ENCODE data around the gene CEP41. TPM values are rescaled to one million over a fixed set of nuclear protein-coding genes. Genes with fewer than 3 reads are reported as not detected.

The CEP41 gene
- total and polyA plus RNA-seq, 2 donors (not counting 3 experiments of a cell fraction or from before 2014, with no cell fraction given), result 19.5 to 26.8 TPM

DNA sequence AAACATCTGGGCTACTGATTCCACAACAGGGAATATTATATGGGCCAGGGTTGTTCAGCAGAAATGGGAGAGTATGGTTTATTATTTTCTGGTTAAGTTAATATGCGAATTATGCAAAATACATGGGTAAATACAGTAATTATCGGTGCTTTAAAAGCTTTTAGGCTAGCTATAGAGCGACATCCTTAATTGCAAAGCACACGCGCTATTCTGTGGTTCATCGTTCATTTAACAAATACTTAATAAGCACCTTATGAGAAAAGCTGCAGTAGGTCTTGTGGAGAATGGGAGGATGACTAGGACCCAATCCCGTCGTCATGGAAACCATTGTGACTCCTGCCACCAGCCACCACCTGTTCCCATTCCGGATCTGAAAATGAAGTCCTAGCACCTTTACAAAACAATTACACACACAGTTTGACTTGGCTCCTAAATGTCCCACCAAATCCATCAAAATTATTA lies 623 bp upstream of the CEP41 start:
- BruUV-seq (replicated peaks), result no TSS peak
- H3K9me1 ChIP-seq (replicated peaks; ENCODE audit: control insufficient read depth, extremely low read depth, insufficient read depth, low read length), result no peaks in the 10 kb centered on the region
- H3K27ac ChIP-seq (ENCODE audit: insufficient read depth, low read depth, low read length), result peak overlapping the region; percentile 60
- peak overlapping the region; percentile 20 to 79 (median 63) for H3K4me3 ChIP-seq (replicated peaks in 1 of 3; ENCODE audit: insufficient read depth in 1 of 3, low read depth in 1 of 3, low read length in 3 of 3)
- ChIA-PET POLR2A (no interaction called here), CTCF (interaction anchor here (1.0 kb wide), 3 partner anchors 11 to 198 kb away, joined by 3 to 7 read pairs (median 3); no protein-coding TSS in a partner anchor)
- H3K9me3 ChIP-seq (replicated peaks; ENCODE audit: control insufficient read depth, insufficient read depth, low read length), result no peaks in the 10 kb centered on the region
- H2AFZ ChIP-seq (ENCODE audit: low read depth, low read length), result peak overlapping the region; percentile 96
- H3K79me2 ChIP-seq (ENCODE audit: control insufficient read depth, insufficient read depth, low read length), result peaks cover 2% of the 10 kb centered on the region
- dilution Hi-C loops (cut with MboI; ENCODE audit: extremely low pct_ligation_motif_present, low sequenced_read_pairs), result no loop called here
- DNase-seq (ENCODE audit: low read depth, low spot score) (peak; percentile 76), FAIRE-seq (no peak)
- peaks cover 12% of the 10 kb centered on the region for H3K4me1 ChIP-seq (ENCODE audit: control insufficient read depth, extremely low read depth, insufficient read depth, low read length)
- H4K20me1 ChIP-seq (replicated peaks; ENCODE audit: control insufficient read depth, extremely low read depth, insufficient read depth, low read length), result no peaks in the 10 kb centered on the region
- H3K36me3 ChIP-seq (ENCODE audit: control insufficient read depth in 2 of 2, extremely low read depth in 1 of 2, insufficient read depth in 2 of 2, low read length in 2 of 2), result no peaks in the 10 kb centered on the region
- TF ChIP-seq, protein P1, sequence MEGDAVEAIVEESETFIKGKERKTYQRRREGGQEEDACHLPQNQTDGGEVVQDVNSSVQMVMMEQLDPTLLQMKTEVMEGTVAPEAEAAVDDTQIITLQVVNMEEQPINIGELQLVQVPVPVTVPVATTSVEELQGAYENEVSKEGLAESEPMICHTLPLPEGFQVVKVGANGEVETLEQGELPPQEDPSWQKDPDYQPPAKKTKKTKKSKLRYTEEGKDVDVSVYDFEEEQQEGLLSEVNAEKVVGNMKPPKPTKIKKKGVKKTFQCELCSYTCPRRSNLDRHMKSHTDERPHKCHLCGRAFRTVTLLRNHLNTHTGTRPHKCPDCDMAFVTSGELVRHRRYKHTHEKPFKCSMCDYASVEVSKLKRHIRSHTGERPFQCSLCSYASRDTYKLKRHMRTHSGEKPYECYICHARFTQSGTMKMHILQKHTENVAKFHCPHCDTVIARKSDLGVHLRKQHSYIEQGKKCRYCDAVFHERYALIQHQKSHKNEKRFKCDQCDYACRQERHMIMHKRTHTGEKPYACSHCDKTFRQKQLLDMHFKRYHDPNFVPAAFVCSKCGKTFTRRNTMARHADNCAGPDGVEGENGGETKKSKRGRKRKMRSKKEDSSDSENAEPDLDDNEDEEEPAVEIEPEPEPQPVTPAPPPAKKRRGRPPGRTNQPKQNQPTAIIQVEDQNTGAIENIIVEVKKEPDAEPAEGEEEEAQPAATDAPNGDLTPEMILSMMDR (IDR thresholded peaks at IDR 0.05; ENCODE audit: extremely low read depth in 1 of 2, insufficient read depth in 1 of 2, low read depth in 1 of 2, low read length in 2 of 2), result no peak
- TF ChIP-seq MYC (IDR thresholded peaks at IDR 0.05; ENCODE audit: low read depth, low read length), result no peak
- TF ChIP-seq POLR2A (IDR thresholded peaks at IDR 0.05; ENCODE audit: low read depth, low read length), result no peak
- no peak for TF ChIP-seq EZH2 (IDR thresholded peaks at IDR 0.05; ENCODE audit: borderline replicate concordance, low read depth, low read length, severe bottlenecking)
- TF ChIP-seq, protein P2, sequence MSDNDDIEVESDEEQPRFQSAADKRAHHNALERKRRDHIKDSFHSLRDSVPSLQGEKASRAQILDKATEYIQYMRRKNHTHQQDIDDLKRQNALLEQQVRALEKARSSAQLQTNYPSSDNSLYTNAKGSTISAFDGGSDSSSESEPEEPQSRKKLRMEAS (IDR thresholded peaks at IDR 0.05; ENCODE audit: insufficient read depth, insufficient read length), result no peak
- TF ChIP-seq FOS (IDR thresholded peaks at IDR 0.05; ENCODE audit: borderline replicate concordance, insufficient read depth, low read length), result no peak
- no peak for TF ChIP-seq JUN (IDR thresholded peaks at IDR 0.05; ENCODE audit: borderline replicate concordance, insufficient read depth, insufficient read length, low read depth)
- no peak for TF ChIP-seq POLR2AphosphoS5 (IDR thresholded peaks at IDR 0.05; ENCODE audit: insufficient read depth, low read depth, low read length)
- TF ChIP-seq GATA2 (IDR thresholded peaks at IDR 0.05; ENCODE audit: insufficient read depth, insufficient read length, low read depth, low read length), result no peak
- intact Hi-C loops (cut with micrococcal nuclease), result loop anchor here (1.0 to 5.0 kb wide), 3 partner anchors 8 to 369 kb away; partner anchors contain the start of gene KLHDC10
- peak overlapping the region; percentile 54 for H3K9ac ChIP-seq (replicated peaks; ENCODE audit: extremely low read depth, insufficient read depth, low read length)
- no peaks in the 10 kb centered on the region for H3K27me3 ChIP-seq (ENCODE audit: control insufficient read depth in 2 of 2, insufficient read depth in 2 of 2, low read length in 2 of 2)
- H3K4me2 ChIP-seq (ENCODE audit: insufficient read depth, low read length), result peak overlapping the region; percentile 96

Measured in endothelial cell of umbilical vein (primary cell).